ENCODE results near the gene TMEM185B.
A peak's percentile ranks its signal among the peaks of the same experiment; 100 is the strongest.

The TMEM185B gene

DNA sequence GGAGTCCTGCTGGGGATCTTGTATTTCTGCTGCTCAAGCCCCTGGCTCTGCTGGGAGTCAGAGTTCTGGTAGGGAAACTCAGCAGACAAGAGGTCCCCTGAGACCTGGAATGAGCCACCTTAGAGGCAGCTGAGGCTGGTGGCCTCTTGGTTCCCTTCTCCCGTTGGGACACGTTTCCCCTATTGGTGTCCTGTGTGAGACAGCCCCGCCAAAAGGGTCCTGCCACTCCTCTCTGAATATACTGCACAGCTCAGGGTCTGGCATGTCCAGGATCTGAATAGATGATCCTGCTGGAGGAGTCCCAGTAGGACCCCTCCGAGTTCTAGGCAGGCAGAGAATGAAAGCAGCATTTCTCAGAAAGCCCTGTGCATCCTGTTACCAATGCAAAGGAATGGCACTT lies 27.4 kb upstream of the TMEM185B start:
- no peaks in the 10 kb centered on the region for H3K27me3 ChIP-seq (ENCODE audit: low read depth, low read length)
- H3K36me3 ChIP-seq (ENCODE audit: control insufficient read depth in 1 of 2, insufficient read depth in 2 of 2, low read length in 2 of 2): no peaks in the 10 kb centered on the region
- H3K4me3 ChIP-seq (ENCODE audit: low read depth in 1 of 2, low read length in 2 of 2): no peak overlapping the region
- H3K4me1 ChIP-seq (ENCODE audit: control insufficient read depth in 1 of 2, insufficient read depth in 2 of 2, low read length in 2 of 2): peaks cover 8 to 22% of the 10 kb centered on the region in 2 donors
- no peak overlapping the region for H3K27ac ChIP-seq (ENCODE audit: low read length)
- no peaks in the 10 kb centered on the region for H3K9me3 ChIP-seq (ENCODE audit: control insufficient read depth in 1 of 2, low read length in 2 of 2)

DNA sequence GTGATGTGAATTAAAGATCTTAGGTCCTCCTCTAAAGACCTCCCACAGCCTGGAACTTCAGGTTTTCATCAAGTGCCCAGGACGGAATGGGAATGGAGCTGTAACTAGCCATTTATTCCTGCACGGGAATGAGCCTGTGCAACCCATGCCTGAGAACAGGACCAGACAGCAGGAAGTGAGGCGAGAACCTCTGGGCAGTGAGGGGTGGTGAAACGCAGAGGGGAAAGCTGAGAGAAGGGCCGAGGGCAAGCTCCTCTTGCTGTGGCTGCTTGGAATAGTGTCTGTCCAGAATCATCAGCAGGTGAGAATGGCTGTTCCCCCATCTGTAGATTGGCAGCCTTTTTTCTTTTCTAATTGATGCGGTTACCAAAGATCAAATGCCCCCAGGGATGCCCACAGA lies 24.7 kb upstream of the TMEM185B start:
- Histone ChIP-seq H3K27me3 (ENCODE audit: low read depth, low read length) (no peaks in the 10 kb centered on the region), H3K9me3 (ENCODE audit: control insufficient read depth in 1 of 2, low read length in 2 of 2) (no peaks in the 10 kb centered on the region), H3K4me3 (ENCODE audit: low read depth in 1 of 2, low read length in 2 of 2) (no peak overlapping the region), H3K27ac (ENCODE audit: low read length) (no peak overlapping the region), H3K4me1 (ENCODE audit: control insufficient read depth in 1 of 2, insufficient read depth in 2 of 2, low read length in 2 of 2) (peaks cover 0 to 4% of the 10 kb centered on the region in 2 donors), H3K36me3 (ENCODE audit: control insufficient read depth in 1 of 2, insufficient read depth in 2 of 2, low read length in 2 of 2) (no peaks in the 10 kb centered on the region)

DNA sequence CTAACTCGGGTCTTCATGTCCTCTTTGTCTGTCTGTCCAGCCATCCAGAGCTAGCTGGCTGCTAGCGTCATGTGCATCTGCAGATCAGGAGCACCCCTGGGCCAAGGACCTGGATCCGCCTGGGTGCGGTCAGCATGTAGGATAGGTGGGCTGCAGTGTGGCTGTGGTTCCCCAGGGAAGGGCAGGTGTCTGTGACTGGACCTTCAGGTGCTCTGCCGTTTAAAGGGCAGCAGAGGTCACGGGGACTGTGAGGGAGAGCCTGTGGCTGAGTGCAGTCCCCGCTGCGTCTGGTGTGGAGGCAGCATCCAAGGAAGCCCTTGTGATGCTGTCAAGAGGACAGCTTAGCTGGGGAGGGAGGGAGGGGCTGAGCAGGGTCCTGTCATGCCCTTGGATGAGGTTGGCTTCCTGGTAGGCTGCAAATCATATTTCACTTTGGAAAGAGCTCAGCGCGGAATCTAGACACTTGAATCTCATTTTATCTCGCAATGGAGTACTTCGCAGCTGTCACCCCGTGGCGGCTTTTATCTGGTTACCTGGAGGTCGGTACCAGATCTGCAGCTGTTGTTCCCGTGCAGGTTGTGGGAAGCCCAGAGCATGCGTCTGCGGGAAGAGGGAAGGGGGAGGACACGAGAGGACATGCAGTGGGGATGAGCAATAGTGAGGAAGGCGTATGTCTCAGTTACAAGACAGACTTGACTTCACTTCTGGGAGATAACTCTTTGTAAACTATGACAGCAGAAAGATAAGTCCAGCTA lies 23.5 kb upstream of the TMEM185B start:
- H3K27me3 ChIP-seq (ENCODE audit: low read depth, low read length): no peaks in the 10 kb centered on the region

DNA sequence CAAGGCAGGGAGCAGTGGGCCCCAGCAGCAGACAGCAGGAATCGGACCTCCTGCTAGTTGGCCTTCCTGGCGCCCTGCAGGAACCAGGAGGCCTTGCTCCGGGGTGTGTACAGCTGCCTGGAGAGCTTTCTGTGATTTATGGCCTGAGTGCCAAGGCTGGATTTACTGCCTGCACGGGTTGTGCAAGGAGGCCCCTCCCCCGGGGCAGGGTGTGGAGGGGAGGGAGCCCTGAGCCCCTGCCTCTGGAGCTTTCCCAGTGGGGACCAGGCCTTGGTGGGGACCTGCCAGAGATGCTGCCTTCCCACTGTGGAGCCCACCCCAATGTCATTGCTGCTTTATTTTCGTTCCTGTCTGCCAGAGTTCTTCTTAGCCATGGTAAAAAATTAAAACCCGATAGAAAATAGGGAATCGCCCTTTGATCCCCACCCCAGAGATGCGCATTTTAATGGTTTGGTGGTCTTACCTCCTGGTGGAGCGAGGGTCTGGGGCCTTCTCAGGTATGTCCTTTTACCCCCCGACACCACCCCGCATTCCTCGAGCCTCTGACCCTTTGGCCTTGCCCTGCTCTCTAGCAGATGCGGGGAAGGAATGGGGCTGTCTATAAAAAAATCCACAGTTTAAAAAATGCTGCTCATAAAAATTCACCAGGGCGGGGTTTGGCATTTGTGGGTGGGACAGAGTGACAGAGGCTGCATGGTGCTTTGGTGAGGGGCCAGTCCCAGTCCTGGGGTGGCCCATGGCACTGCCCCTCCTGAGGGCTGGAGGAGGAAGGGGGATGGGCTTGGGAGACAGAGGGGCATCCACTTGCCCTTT lies 22.5 kb upstream of the TMEM185B start:
- Histone ChIP-seq H3K4me3 (ENCODE audit: low read depth in 1 of 2, low read length in 2 of 2) (no peak overlapping the region), H3K4me1 (ENCODE audit: control insufficient read depth in 1 of 2, insufficient read depth in 2 of 2, low read length in 2 of 2) (no peaks in the 10 kb centered on the region), H3K27me3 (ENCODE audit: low read depth, low read length) (no peaks in the 10 kb centered on the region), H3K36me3 (ENCODE audit: control insufficient read depth in 1 of 2, insufficient read depth in 2 of 2, low read length in 2 of 2) (no peaks in the 10 kb centered on the region), H3K9me3 (ENCODE audit: control insufficient read depth in 1 of 2, low read length in 2 of 2) (no peaks in the 10 kb centered on the region), H3K27ac (ENCODE audit: low read length) (peak overlapping the region; percentile 53)

More for the DNA sequence above, 23.5 kb upstream of the TMEM185B start:
- no peaks in the 10 kb centered on the region for H3K36me3 ChIP-seq (ENCODE audit: control insufficient read depth in 1 of 2, insufficient read depth in 2 of 2, low read length in 2 of 2)
- no peaks in the 10 kb centered on the region for H3K4me1 ChIP-seq (ENCODE audit: control insufficient read depth in 1 of 2, insufficient read depth in 2 of 2, low read length in 2 of 2)
- H3K27ac ChIP-seq (ENCODE audit: low read length): no peak overlapping the region
- H3K4me3 ChIP-seq (ENCODE audit: low read depth in 1 of 2, low read length in 2 of 2): no peak overlapping the region
- no peaks in the 10 kb centered on the region for H3K9me3 ChIP-seq (ENCODE audit: control insufficient read depth in 1 of 2, low read length in 2 of 2)

DNA sequence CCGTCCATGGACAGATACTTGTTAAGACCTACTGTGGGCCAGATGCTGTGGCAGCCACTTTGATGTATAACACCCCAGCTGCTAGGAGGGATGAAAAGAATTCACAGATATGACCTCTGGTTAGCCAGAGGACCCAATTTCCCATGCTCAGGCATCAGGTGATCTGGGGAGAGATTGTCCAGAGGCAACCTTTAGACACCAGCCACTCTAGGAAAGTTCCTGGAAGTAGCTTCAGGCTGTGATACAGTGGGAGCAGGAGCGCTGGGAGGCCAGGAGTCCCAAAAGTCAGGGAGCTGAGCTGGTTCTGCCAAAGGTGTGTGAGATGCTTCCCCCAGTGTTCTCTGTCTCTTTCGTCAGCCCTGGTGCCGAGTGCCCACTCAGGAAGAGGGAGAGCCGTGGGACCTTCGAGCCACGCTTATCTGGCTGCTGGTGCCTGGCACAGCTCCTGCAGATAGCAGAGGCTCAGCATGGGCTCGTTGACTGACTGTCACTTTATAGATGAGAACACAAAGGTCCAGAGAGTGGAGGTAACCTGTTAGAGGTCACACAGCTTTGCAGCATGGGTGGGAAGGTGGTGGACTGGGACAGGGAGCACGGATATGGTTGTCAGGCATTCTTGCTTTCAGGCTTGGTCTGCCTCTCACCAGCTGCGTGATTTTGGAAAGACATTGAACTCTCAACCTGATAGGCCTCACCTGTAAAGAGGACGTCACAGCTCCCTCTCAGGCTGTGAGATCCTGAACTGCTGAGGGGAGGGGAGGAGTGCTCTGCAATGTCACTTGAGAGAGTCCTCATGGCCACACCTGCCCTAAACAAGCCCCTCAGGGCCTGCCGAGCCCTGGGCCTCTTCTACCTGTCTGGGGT lies 21.7 kb upstream of the TMEM185B start:
- H3K9me3 ChIP-seq (ENCODE audit: control insufficient read depth in 1 of 2, low read length in 2 of 2): no peaks in the 10 kb centered on the region
- no peaks in the 10 kb centered on the region for H3K36me3 ChIP-seq (ENCODE audit: control insufficient read depth in 1 of 2, insufficient read depth in 2 of 2, low read length in 2 of 2)
- H3K27ac ChIP-seq (ENCODE audit: low read length): peak overlapping the region; percentile 53
- no peak overlapping the region for H3K4me3 ChIP-seq (ENCODE audit: low read depth in 1 of 2, low read length in 2 of 2)
- H3K27me3 ChIP-seq (ENCODE audit: low read depth, low read length): no peaks in the 10 kb centered on the region
- peaks cover 0 to under 1% of the 10 kb centered on the region in 2 donors for H3K4me1 ChIP-seq (ENCODE audit: control insufficient read depth in 1 of 2, insufficient read depth in 2 of 2, low read length in 2 of 2)

DNA sequence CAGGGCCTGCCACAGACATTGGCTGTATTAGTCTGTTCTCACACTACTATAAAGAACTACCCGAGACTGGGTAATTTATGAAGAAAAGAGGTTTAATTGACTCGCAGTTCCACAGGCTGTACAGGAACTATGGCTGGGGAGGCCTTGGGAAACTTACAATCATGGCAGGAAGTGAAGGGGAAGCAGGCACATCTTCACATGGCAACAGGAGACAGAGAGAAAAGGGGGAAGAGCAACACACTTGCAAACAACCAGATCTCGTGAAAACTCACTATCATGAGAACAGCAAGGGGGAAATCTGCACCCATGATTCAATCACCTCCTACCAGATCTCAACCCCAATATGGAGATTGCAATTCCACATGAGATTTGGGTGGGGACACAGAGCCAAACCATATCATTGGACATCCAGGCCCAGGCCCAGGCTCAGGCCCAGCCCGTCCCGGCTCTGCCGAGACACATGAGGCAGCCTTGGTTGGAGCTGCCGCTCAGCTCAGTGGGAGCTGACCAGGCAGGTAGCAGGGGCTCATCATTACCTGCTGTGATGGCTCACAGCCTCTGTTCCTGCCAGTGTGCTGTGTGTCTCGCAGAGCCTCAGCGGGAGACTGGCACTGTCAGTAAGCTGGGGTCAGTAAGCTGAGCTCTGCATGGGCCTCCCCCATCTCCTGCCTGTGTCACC lies 20.8 kb upstream of the TMEM185B start:
- Histone ChIP-seq H3K27me3 (ENCODE audit: low read depth, low read length) (no peaks in the 10 kb centered on the region), H3K27ac (ENCODE audit: low read length) (no peak overlapping the region), H3K4me3 (ENCODE audit: low read depth in 1 of 2, low read length in 2 of 2) (no peak overlapping the region), H3K4me1 (ENCODE audit: control insufficient read depth in 1 of 2, insufficient read depth in 2 of 2, low read length in 2 of 2) (peaks cover 0 to 9% of the 10 kb centered on the region in 2 donors), H3K9me3 (ENCODE audit: control insufficient read depth in 1 of 2, low read length in 2 of 2) (no peaks in the 10 kb centered on the region), H3K36me3 (ENCODE audit: control insufficient read depth in 1 of 2, insufficient read depth in 2 of 2, low read length in 2 of 2) (no peaks in the 10 kb centered on the region)

DNA sequence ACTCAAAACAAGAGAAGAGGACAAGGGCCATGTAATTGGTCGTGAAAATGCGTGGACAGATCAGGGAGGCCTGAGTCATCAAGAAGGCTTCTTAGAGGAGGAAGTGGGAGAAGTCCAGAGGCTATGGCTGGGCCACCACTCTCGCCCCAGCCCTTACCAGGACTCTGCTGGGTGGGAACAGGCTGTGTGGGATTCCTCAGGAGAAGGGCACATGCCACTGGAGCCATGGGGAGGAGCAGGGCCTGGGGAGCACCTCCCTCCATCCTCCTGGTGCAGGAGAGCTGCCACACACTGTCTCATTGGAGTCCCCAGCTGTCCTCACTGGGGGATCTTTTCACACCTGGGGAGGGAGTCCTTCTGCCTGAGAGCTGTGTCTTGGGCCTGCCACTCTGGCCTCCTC lies 20.0 kb upstream of the TMEM185B start:
- H3K27ac ChIP-seq (ENCODE audit: low read length): no peak overlapping the region
- no peaks in the 10 kb centered on the region for H3K27me3 ChIP-seq (ENCODE audit: low read depth, low read length)
- no peaks in the 10 kb centered on the region for H3K9me3 ChIP-seq (ENCODE audit: control insufficient read depth in 1 of 2, low read length in 2 of 2)
- H3K4me1 ChIP-seq (ENCODE audit: control insufficient read depth in 1 of 2, insufficient read depth in 2 of 2, low read length in 2 of 2): peaks cover 0 to 10% of the 10 kb centered on the region in 2 donors
- H3K36me3 ChIP-seq (ENCODE audit: control insufficient read depth in 1 of 2, insufficient read depth in 2 of 2, low read length in 2 of 2): no peaks in the 10 kb centered on the region
- H3K4me3 ChIP-seq (ENCODE audit: low read depth in 1 of 2, low read length in 2 of 2): no peak overlapping the region

DNA sequence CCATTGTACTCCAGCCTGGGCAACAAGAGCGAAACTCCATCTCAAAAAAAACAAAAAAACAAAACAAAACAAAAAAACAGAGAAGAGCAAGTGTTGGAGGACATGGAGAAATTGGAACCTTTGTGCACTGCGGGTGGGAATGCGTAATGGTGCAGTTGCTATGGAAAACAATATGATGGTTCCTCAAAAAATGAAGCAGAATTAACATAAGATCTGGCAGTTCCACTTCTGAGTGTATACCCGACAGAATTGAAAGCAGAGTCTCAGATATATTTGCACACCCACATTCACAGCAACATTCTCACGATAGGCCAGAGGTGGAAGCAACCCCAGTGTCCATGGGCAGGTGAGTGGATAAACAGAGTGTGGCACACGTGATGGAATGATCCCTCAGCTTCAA lies 18.5 kb upstream of the TMEM185B start:
- Histone ChIP-seq H3K27me3 (ENCODE audit: low read depth, low read length) (no peaks in the 10 kb centered on the region), H3K4me3 (ENCODE audit: low read depth in 1 of 2, low read length in 2 of 2) (no peak overlapping the region), H3K9me3 (ENCODE audit: control insufficient read depth in 1 of 2, low read length in 2 of 2) (no peaks in the 10 kb centered on the region), H3K4me1 (ENCODE audit: control insufficient read depth in 1 of 2, insufficient read depth in 2 of 2, low read length in 2 of 2) (peaks cover 0 to 10% of the 10 kb centered on the region in 2 donors), H3K27ac (ENCODE audit: low read length) (no peak overlapping the region), H3K36me3 (ENCODE audit: control insufficient read depth in 1 of 2, insufficient read depth in 2 of 2, low read length in 2 of 2) (no peaks in the 10 kb centered on the region)

DNA sequence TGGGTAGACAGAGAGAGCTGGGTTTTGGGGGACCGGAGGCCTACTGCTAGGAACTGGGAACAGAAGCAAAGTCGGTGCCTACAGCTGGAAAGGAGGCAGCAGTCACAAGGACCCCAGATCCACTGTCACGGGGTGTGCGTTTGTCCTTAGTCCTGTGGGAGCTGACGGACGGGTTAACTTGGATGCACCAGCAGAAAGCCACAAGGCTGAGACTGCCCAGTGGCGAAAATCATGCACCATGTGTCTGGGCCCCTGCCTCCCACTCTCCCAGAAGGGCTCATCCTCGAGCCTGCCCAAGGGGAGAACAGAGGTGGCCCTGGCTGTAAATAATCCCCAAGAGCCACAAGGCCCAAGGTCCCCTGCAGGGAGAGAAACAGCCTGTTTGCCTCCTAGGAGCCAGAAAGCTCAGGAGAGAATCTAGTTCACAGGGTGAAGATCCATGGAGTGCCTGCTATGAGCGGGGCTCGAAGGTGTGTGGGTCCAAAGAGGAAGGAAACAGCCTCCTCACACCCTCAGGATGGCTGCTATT lies 17.8 kb upstream of the TMEM185B start:
- no peaks in the 10 kb centered on the region for H3K36me3 ChIP-seq (ENCODE audit: control insufficient read depth in 1 of 2, insufficient read depth in 2 of 2, low read length in 2 of 2)
- no peak overlapping the region for H3K4me3 ChIP-seq (ENCODE audit: low read depth in 1 of 2, low read length in 2 of 2)
- H3K27ac ChIP-seq (ENCODE audit: low read length): no peak overlapping the region
- H3K9me3 ChIP-seq (ENCODE audit: control insufficient read depth in 1 of 2, low read length in 2 of 2): no peaks in the 10 kb centered on the region
- no peaks in the 10 kb centered on the region for H3K27me3 ChIP-seq (ENCODE audit: low read depth, low read length)
- H3K4me1 ChIP-seq (ENCODE audit: control insufficient read depth in 1 of 2, insufficient read depth in 2 of 2, low read length in 2 of 2): peaks cover 0 to 10% of the 10 kb centered on the region in 2 donors

DNA sequence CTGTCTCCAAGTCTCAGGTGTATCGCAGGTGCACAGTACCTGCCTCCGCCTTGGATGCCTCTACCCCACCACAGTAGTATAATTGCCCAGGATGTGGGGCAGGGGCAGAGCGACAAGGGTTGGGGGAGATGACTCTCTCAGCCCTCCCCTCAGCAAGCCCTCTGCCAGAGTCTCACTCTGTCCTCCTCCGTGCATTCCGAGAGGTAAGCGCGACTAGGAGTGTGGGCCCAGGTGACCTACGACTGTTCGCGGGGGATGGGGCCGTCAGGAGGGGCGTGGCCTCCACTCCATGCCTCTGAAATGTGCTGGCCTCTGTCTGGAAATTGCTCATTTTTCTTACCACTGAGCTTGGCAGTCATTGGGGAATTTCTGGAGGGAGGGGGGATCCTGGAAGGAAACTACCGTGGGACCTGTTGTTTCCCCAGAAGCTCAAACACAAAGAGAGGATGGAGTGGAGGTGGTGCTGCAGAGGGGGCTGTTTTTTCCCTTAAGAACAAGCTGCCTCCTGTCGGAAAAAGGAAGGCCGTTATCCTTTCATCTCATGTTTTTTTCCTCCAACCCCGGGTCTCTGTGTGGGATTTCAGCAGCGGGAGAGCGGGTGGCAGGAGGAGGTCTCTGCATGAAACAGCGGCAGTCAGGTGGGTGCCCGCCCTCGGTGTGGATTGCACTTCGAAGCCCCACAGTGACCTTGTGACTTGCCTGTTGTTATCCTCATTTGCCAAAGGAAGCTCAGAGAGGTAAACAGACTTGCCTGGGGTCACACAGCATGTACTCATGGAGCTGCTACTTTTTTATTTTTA lies 16.5 kb upstream of the TMEM185B start:
- peak overlapping the region; percentile 76 for H3K27ac ChIP-seq (ENCODE audit: low read length)
- H3K36me3 ChIP-seq (ENCODE audit: control insufficient read depth in 1 of 2, insufficient read depth in 2 of 2, low read length in 2 of 2): no peaks in the 10 kb centered on the region
- H3K4me3 ChIP-seq (ENCODE audit: low read depth in 1 of 2, low read length in 2 of 2): no peak overlapping the region
- H3K4me1 ChIP-seq (ENCODE audit: control insufficient read depth in 1 of 2, insufficient read depth in 2 of 2, low read length in 2 of 2): peaks cover 0 to 10% of the 10 kb centered on the region in 2 donors
- H3K9me3 ChIP-seq (ENCODE audit: control insufficient read depth in 1 of 2, low read length in 2 of 2): no peaks in the 10 kb centered on the region
- H3K27me3 ChIP-seq (ENCODE audit: low read depth, low read length): no peaks in the 10 kb centered on the region
